ENCODE data around the gene TGIF1. TPM values are rescaled to one million over a fixed set of nuclear protein-coding genes. Genes with fewer than 3 reads are reported as not detected.

TGIF1 gene
- total RNA-seq, 4 donors from 2014 or later: 48.2 to 142 (median 64.0) TPM

- intact Hi-C loops (cut with DNase I): no loop called here
- Histone ChIP-seq H3K4me3 (no peak overlapping the region), H3K4me1 (no peaks in the 10 kb centered on the region), H3K27me3 (no peaks in the 10 kb centered on the region), H3K9me3 (no peaks in the 10 kb centered on the region), H3K27ac (replicated peaks in 1 of 4) (no peak overlapping the region), H3K36me3 (no peaks in the 10 kb centered on the region)
- TF ChIP-seq EP300 (IDR thresholded peaks at IDR 0.05) (no peak), POLR2AphosphoS5 (IDR thresholded peaks at IDR 0.05) (no peak), POLR2A (IDR thresholded peaks at IDR 0.05; ENCODE audit: low read depth) (no peak), CTCF (IDR thresholded peaks at IDR 0.05) (no peak)
- WGBS: 95% methylated on average over 8 of the region's 8 CpGs
- DNase-seq (ENCODE audit: extremely low spot score): peak; percentile 72
These were observed 28.4 kb downstream of the TGIF1 start for GRCh38 chr18:3478262-3478978.

GRCh38 chr18:3479978-3480509 lies 30.1 kb downstream of the TGIF1 start:
- no peaks in the 10 kb centered on the region for H3K4me1 ChIP-seq
- H3K4me3 ChIP-seq: no peak overlapping the region
- no peaks in the 10 kb centered on the region for H3K36me3 ChIP-seq
- intact Hi-C loops (cut with DNase I): no loop called here
- 81% methylated on average over 5 of the region's 5 CpGs for WGBS
- TF ChIP-seq POLR2AphosphoS5 (IDR thresholded peaks at IDR 0.05): no peak
- TF ChIP-seq EP300 (IDR thresholded peaks at IDR 0.05): no peak
- TF ChIP-seq CTCF (IDR thresholded peaks at IDR 0.05): no peak
- TF ChIP-seq POLR2A (IDR thresholded peaks at IDR 0.05; ENCODE audit: low read depth): no peak
- H3K9me3 ChIP-seq: no peaks in the 10 kb centered on the region
- no peaks in the 10 kb centered on the region for H3K27me3 ChIP-seq
- H3K27ac ChIP-seq (replicated peaks in 1 of 4): no peak overlapping the region
- peak; percentile 74 for DNase-seq (ENCODE audit: extremely low spot score)

- DNase-seq (ENCODE audit: extremely low spot score): peak; percentile 81
- 94% methylated on average over 5 of the region's 5 CpGs for WGBS
- H3K4me3 ChIP-seq: no peak overlapping the region
- H3K9me3 ChIP-seq: no peaks in the 10 kb centered on the region
- intact Hi-C loops (cut with DNase I): no loop called here
- TF ChIP-seq POLR2AphosphoS5 (IDR thresholded peaks at IDR 0.05) (no peak), CTCF (IDR thresholded peaks at IDR 0.05) (no peak), POLR2A (IDR thresholded peaks at IDR 0.05; ENCODE audit: low read depth) (no peak), EP300 (IDR thresholded peaks at IDR 0.05) (no peak)
- no peaks in the 10 kb centered on the region for H3K4me1 ChIP-seq
- H3K36me3 ChIP-seq: no peaks in the 10 kb centered on the region
- no peaks in the 10 kb centered on the region for H3K27me3 ChIP-seq
- H3K27ac ChIP-seq (replicated peaks in 1 of 4): no peak overlapping the region
These were observed 31.0 kb downstream of the TGIF1 start for GRCh38 chr18:3480827-3481573.

GRCh38 chr18:3481696-3482210 lies 31.8 kb downstream of the TGIF1 start:
- H3K9me3 ChIP-seq: no peaks in the 10 kb centered on the region
- H3K4me3 ChIP-seq: no peak overlapping the region
- TF ChIP-seq CTCF (IDR thresholded peaks at IDR 0.05) (peak in 2 of 3 experiments; percentile 24 to 36), POLR2A (IDR thresholded peaks at IDR 0.05; ENCODE audit: low read depth) (no peak), POLR2AphosphoS5 (IDR thresholded peaks at IDR 0.05) (no peak), EP300 (IDR thresholded peaks at IDR 0.05) (no peak)
- no peaks in the 10 kb centered on the region for H3K36me3 ChIP-seq
- intact Hi-C loops (cut with DNase I): no loop called here
- no peak overlapping the region for H3K27ac ChIP-seq (replicated peaks in 1 of 4)
- no peaks in the 10 kb centered on the region for H3K4me1 ChIP-seq
- H3K27me3 ChIP-seq: no peaks in the 10 kb centered on the region
- DNase-seq (ENCODE audit: extremely low spot score): peak; percentile 90
- WGBS: 36% methylated on average over 5 of the region's 5 CpGs
